ENCODE data around the gene S1PR3. TPM values are rescaled to one million over a fixed set of nuclear protein-coding genes. Genes with fewer than 3 reads are reported as not detected.

S1PR3 gene
- total RNA-seq, 1 experiment from 2014 or later: 2.8 TPM

- no peaks in the 10 kb centered on the region for H3K9me3 Mint-ChIP-seq (ENCODE audit: unreplicated experiment)
- no peak for TF ChIP-seq CTCF (IDR thresholded peaks at IDR 0.05; ENCODE audit: unreplicated experiment)
- CTCF ChIA-PET: no interaction called here
- H3K27ac Mint-ChIP-seq (ENCODE audit: low read depth, unreplicated experiment): no peak overlapping the region
- BruUV-seq (replicated peaks): no TSS peak
- DNase-seq (ENCODE audit: unreplicated experiment): no peak
- no peaks in the 10 kb centered on the region for H3K4me1 Mint-ChIP-seq (ENCODE audit: insufficient read depth, unreplicated experiment)
- intact Hi-C loops (cut with micrococcal nuclease): no loop called here
- H3K36me3 Mint-ChIP-seq (ENCODE audit: insufficient read depth, unreplicated experiment): no peaks in the 10 kb centered on the region
- POLR2A ChIA-PET: interaction anchor here (0.7 to 1.0 kb wide), 2 partner anchors 27 to 290 kb away, joined by 3 read pairs; no protein-coding TSS in a partner anchor
- H3K27me3 Mint-ChIP-seq (ENCODE audit: insufficient read depth, unreplicated experiment): no peaks in the 10 kb centered on the region
- no peak overlapping the region for H3K4me3 Mint-ChIP-seq (ENCODE audit: unreplicated experiment)
These were observed 13.2 kb upstream of the S1PR3 start for GRCh38 chr9:88978034-88978433.

GRCh38 chr9:88979021-88979420 is 12.2 kb upstream of the S1PR3 start:
- Mint-ChIP-seq H3K27ac (ENCODE audit: low read depth, unreplicated experiment) (no peak overlapping the region), H3K27me3 (ENCODE audit: insufficient read depth, unreplicated experiment) (no peaks in the 10 kb centered on the region), H3K4me3 (ENCODE audit: unreplicated experiment) (no peak overlapping the region), H3K36me3 (ENCODE audit: insufficient read depth, unreplicated experiment) (no peaks in the 10 kb centered on the region), H3K4me1 (ENCODE audit: insufficient read depth, unreplicated experiment) (no peaks in the 10 kb centered on the region), H3K9me3 (ENCODE audit: unreplicated experiment) (no peaks in the 10 kb centered on the region)
- DNase-seq (ENCODE audit: unreplicated experiment): no peak
- ChIA-PET CTCF (no interaction called here), POLR2A (no interaction called here)
- no peak for TF ChIP-seq CTCF (IDR thresholded peaks at IDR 0.05; ENCODE audit: unreplicated experiment)
- no TSS peak for BruUV-seq (replicated peaks)
- intact Hi-C loops (cut with micrococcal nuclease): no loop called here

- BruUV-seq (replicated peaks): no TSS peak
- no peak for DNase-seq (ENCODE audit: unreplicated experiment)
- no peak for TF ChIP-seq CTCF (IDR thresholded peaks at IDR 0.05; ENCODE audit: unreplicated experiment)
- H3K9me3 Mint-ChIP-seq (ENCODE audit: unreplicated experiment): no peaks in the 10 kb centered on the region
- CTCF ChIA-PET: no interaction called here
- no peaks in the 10 kb centered on the region for H3K36me3 Mint-ChIP-seq (ENCODE audit: insufficient read depth, unreplicated experiment)
- intact Hi-C loops (cut with micrococcal nuclease): no loop called here
- H3K27ac Mint-ChIP-seq (ENCODE audit: low read depth, unreplicated experiment): no peak overlapping the region
- H3K4me1 Mint-ChIP-seq (ENCODE audit: insufficient read depth, unreplicated experiment): no peaks in the 10 kb centered on the region
- no peaks in the 10 kb centered on the region for H3K27me3 Mint-ChIP-seq (ENCODE audit: insufficient read depth, unreplicated experiment)
- no peak overlapping the region for H3K4me3 Mint-ChIP-seq (ENCODE audit: unreplicated experiment)
- POLR2A ChIA-PET: no interaction called here
These were observed 11.5 kb upstream of the S1PR3 start for GRCh38 chr9:88979791-88980190.

- intact Hi-C loops (cut with micrococcal nuclease): no loop called here
- no peak for TF ChIP-seq CTCF (IDR thresholded peaks at IDR 0.05; ENCODE audit: unreplicated experiment)
- no TSS peak for BruUV-seq (replicated peaks)
- DNase-seq (ENCODE audit: unreplicated experiment): no peak
- no peaks in the 10 kb centered on the region for H3K9me3 Mint-ChIP-seq (ENCODE audit: unreplicated experiment)
- no peaks in the 10 kb centered on the region for H3K4me1 Mint-ChIP-seq (ENCODE audit: insufficient read depth, unreplicated experiment)
- H3K4me3 Mint-ChIP-seq (ENCODE audit: unreplicated experiment): no peak overlapping the region
- POLR2A ChIA-PET: no interaction called here
- H3K27ac Mint-ChIP-seq (ENCODE audit: low read depth, unreplicated experiment): no peak overlapping the region
- no peaks in the 10 kb centered on the region for H3K36me3 Mint-ChIP-seq (ENCODE audit: insufficient read depth, unreplicated experiment)
- no peaks in the 10 kb centered on the region for H3K27me3 Mint-ChIP-seq (ENCODE audit: insufficient read depth, unreplicated experiment)
- CTCF ChIA-PET: no interaction called here
These were observed 10.5 kb upstream of the S1PR3 start for GRCh38 chr9:88980740-88981203.

Data from MCF 10A (cell line).